ENCODE results near the gene CFAP58.

Gene CFAP58

GRCh38 chr10:104368381-104368780, 14.7 kb downstream of the CFAP58 start:
- DNase-seq (ENCODE audit: low read depth in 2 of 2): no peak
- no peak overlapping the region for H3K4me3 ChIP-seq (replicated peaks in 1 of 2; ENCODE audit: low read depth in 2 of 2, low read length in 2 of 2)
- no peak for TF ChIP-seq CTCF (IDR thresholded peaks at IDR 0.05; ENCODE audit: low read depth, low read length)

- H3K4me3 ChIP-seq (replicated peaks in 1 of 2; ENCODE audit: low read depth in 2 of 2, low read length in 2 of 2): no peak overlapping the region
- TF ChIP-seq CTCF (IDR thresholded peaks at IDR 0.05; ENCODE audit: low read depth, low read length): no peak
- no peak for DNase-seq (ENCODE audit: low read depth in 2 of 2)
Observed at GRCh38 chr10:104371753-104372152, 18.1 kb downstream of the CFAP58 start.

- TF ChIP-seq CTCF (IDR thresholded peaks at IDR 0.05; ENCODE audit: low read depth, low read length): no peak
- H3K4me3 ChIP-seq (replicated peaks in 1 of 2; ENCODE audit: low read depth in 2 of 2, low read length in 2 of 2): no peak overlapping the region
- no peak for DNase-seq (ENCODE audit: low read depth in 2 of 2)
Observed at GRCh38 chr10:104374591-104374990, 21.0 kb downstream of the CFAP58 start.

- no peak for TF ChIP-seq CTCF (IDR thresholded peaks at IDR 0.05; ENCODE audit: low read depth, low read length)
- no peak for DNase-seq (ENCODE audit: low read depth in 2 of 2)
- H3K4me3 ChIP-seq (replicated peaks in 1 of 2; ENCODE audit: low read depth in 2 of 2, low read length in 2 of 2): no peak overlapping the region
Observed at GRCh38 chr10:104376784-104377300, 23.2 kb downstream of the CFAP58 start.

- no peak for TF ChIP-seq CTCF (IDR thresholded peaks at IDR 0.05; ENCODE audit: low read depth, low read length)
- no peak for DNase-seq (ENCODE audit: low read depth in 2 of 2)
Observed at GRCh38 chr10:104380336-104380735, 26.7 kb downstream of the CFAP58 start.

GRCh38 chr10:104387130-104387888, 33.7 kb downstream of the CFAP58 start:
- H3K4me3 ChIP-seq (replicated peaks in 1 of 2; ENCODE audit: low read depth in 2 of 2, low read length in 2 of 2): no peak overlapping the region
- TF ChIP-seq CTCF (IDR thresholded peaks at IDR 0.05; ENCODE audit: low read depth, low read length): no peak
- peak in 1 of 2 donors; percentile 7 for DNase-seq (ENCODE audit: low read depth in 2 of 2)

More at GRCh38 chr10:104380336-104380735, 26.7 kb downstream of the CFAP58 start:
- no peak overlapping the region for H3K4me3 ChIP-seq (replicated peaks in 1 of 2; ENCODE audit: low read depth in 2 of 2, low read length in 2 of 2)

Measured in cardiac fibroblast (primary cell).